ENCODE measurements around the gene AK8. TPM values are rescaled to one million over a fixed set of nuclear protein-coding genes. Genes with fewer than 3 reads are reported as not detected.

The AK8 gene
- total RNA-seq, 2 experiments from 2014 or later: 0.27 TPM; not detected in 1

- intact Hi-C loops (cut with micrococcal nuclease; ENCODE audit: unreplicated experiment): no loop called here
- H3K9me2 ChIP-seq (ENCODE audit: insufficient read depth, low read length): no peaks in the 10 kb centered on the region
- no TSS peak for BruUV-seq (replicated peaks)
- no peak overlapping the region for H2AFZ ChIP-seq (ENCODE audit: low read length)
- no peaks in the 10 kb centered on the region for H3K4me1 ChIP-seq (ENCODE audit: insufficient read depth, low read length, poor library complexity, severe bottlenecking)
- H3K79me2 ChIP-seq (ENCODE audit: insufficient read depth, low read depth, low read length): no peaks in the 10 kb centered on the region
- DNase-seq (ENCODE audit: low spot score): no peak
- H4K20me1 ChIP-seq (ENCODE audit: insufficient read depth, low read length): no peaks in the 10 kb centered on the region
- no peaks in the 10 kb centered on the region for H3K9me3 ChIP-seq (ENCODE audit: low read length)
- no peak overlapping the region for H3K27ac ChIP-seq (ENCODE audit: low read depth, low read length, poor library complexity, severe bottlenecking)
- no peak for TF ChIP-seq EZH2phosphoT487 (IDR thresholded peaks at IDR 0.05; ENCODE audit: borderline replicate concordance, low read depth, low read length)
- TF ChIP-seq, protein P1, sequence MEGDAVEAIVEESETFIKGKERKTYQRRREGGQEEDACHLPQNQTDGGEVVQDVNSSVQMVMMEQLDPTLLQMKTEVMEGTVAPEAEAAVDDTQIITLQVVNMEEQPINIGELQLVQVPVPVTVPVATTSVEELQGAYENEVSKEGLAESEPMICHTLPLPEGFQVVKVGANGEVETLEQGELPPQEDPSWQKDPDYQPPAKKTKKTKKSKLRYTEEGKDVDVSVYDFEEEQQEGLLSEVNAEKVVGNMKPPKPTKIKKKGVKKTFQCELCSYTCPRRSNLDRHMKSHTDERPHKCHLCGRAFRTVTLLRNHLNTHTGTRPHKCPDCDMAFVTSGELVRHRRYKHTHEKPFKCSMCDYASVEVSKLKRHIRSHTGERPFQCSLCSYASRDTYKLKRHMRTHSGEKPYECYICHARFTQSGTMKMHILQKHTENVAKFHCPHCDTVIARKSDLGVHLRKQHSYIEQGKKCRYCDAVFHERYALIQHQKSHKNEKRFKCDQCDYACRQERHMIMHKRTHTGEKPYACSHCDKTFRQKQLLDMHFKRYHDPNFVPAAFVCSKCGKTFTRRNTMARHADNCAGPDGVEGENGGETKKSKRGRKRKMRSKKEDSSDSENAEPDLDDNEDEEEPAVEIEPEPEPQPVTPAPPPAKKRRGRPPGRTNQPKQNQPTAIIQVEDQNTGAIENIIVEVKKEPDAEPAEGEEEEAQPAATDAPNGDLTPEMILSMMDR (conservative IDR thresholded peaks at IDR 0.05; ENCODE audit: low read length): no peak
- H3K4me2 ChIP-seq (ENCODE audit: low read length): no peak overlapping the region
- no peaks in the 10 kb centered on the region for H3K36me3 ChIP-seq (ENCODE audit: insufficient read depth, low read length)
- no peak overlapping the region for H3K4me3 ChIP-seq (ENCODE audit: low read depth, low read length, poor library complexity, severe bottlenecking)
- CTCF ChIA-PET (ENCODE audit: unreplicated experiment): interaction anchor here (0.6 kb wide), 1 partner anchor 17 kb away, joined by 3 read pairs; no protein-coding TSS in a partner anchor
- POLR2A ChIA-PET: no interaction called here
These were observed 88.4 kb downstream of the AK8 start for GRCh38 chr9:132789719-132790118.

- no peak for DNase-seq (ENCODE audit: low spot score)
- no TSS peak for BruUV-seq (replicated peaks)
- Histone ChIP-seq H3K9me2 (ENCODE audit: insufficient read depth, low read length) (no peaks in the 10 kb centered on the region), H3K27ac (ENCODE audit: low read depth, low read length, poor library complexity, severe bottlenecking) (no peak overlapping the region), H3K79me2 (ENCODE audit: insufficient read depth, low read depth, low read length) (no peaks in the 10 kb centered on the region), H3K36me3 (ENCODE audit: insufficient read depth, low read length) (no peaks in the 10 kb centered on the region), H2AFZ (ENCODE audit: low read length) (no peak overlapping the region), H3K9me3 (ENCODE audit: low read length) (no peaks in the 10 kb centered on the region), H3K4me1 (ENCODE audit: insufficient read depth, low read length, poor library complexity, severe bottlenecking) (no peaks in the 10 kb centered on the region), H3K4me2 (ENCODE audit: low read length) (no peak overlapping the region), H4K20me1 (ENCODE audit: insufficient read depth, low read length) (no peaks in the 10 kb centered on the region), H3K4me3 (ENCODE audit: low read depth, low read length, poor library complexity, severe bottlenecking) (no peak overlapping the region)
- ChIA-PET POLR2A (interaction anchor here (0.7 kb wide), 1 partner anchor 376 kb away, joined by 3 read pairs; no protein-coding TSS in a partner anchor), CTCF (ENCODE audit: unreplicated experiment) (no interaction called here)
- no peak for TF ChIP-seq EZH2phosphoT487 (IDR thresholded peaks at IDR 0.05; ENCODE audit: borderline replicate concordance, low read depth, low read length)
- TF ChIP-seq, protein P1 (conservative IDR thresholded peaks at IDR 0.05; ENCODE audit: low read length): no peak
- intact Hi-C loops (cut with micrococcal nuclease; ENCODE audit: unreplicated experiment): no loop called here
These were observed 89.7 kb downstream of the AK8 start for GRCh38 chr9:132788378-132788777.

DNA sequence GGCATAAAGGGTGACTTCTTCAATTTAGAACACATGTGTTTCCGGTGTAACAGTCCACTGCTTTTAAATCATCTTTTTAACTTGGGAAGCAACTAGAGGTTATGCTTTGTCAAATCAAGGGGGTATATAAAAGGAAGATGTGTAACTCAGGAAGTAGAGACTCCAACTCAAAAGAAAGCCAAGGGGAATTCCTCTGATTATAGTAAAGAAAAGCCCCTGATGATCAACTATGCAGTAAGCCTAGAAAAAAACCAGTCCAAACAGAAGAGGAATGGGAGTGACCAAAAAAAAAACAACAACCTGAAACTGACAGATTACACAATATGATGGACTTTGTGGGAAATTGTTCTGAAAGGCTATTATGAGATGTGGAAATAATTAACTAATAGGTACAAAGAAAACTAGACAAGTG lies 90.3 kb downstream of the AK8 start:
- intact Hi-C loops (cut with micrococcal nuclease; ENCODE audit: unreplicated experiment): no loop called here
- Histone ChIP-seq H3K4me1 (ENCODE audit: insufficient read depth, low read length, poor library complexity, severe bottlenecking) (no peaks in the 10 kb centered on the region), H3K4me2 (ENCODE audit: low read length) (no peak overlapping the region), H3K9me3 (ENCODE audit: low read length) (no peaks in the 10 kb centered on the region), H3K79me2 (ENCODE audit: insufficient read depth, low read depth, low read length) (no peaks in the 10 kb centered on the region), H3K36me3 (ENCODE audit: insufficient read depth, low read length) (no peaks in the 10 kb centered on the region), H3K4me3 (ENCODE audit: low read depth, low read length, poor library complexity, severe bottlenecking) (no peak overlapping the region), H4K20me1 (ENCODE audit: insufficient read depth, low read length) (no peaks in the 10 kb centered on the region), H3K27ac (ENCODE audit: low read depth, low read length, poor library complexity, severe bottlenecking) (no peak overlapping the region), H2AFZ (ENCODE audit: low read length) (no peak overlapping the region), H3K9me2 (ENCODE audit: insufficient read depth, low read length) (no peaks in the 10 kb centered on the region)
- BruUV-seq (replicated peaks): no TSS peak
- ChIA-PET POLR2A (interaction anchor here (0.7 kb wide), 1 partner anchor 375 kb away, joined by 3 read pairs; no protein-coding TSS in a partner anchor), CTCF (ENCODE audit: unreplicated experiment) (no interaction called here)
- DNase-seq (ENCODE audit: low spot score): no peak
- no peak for TF ChIP-seq EZH2phosphoT487 (IDR thresholded peaks at IDR 0.05; ENCODE audit: borderline replicate concordance, low read depth, low read length)
- TF ChIP-seq, protein P1 (conservative IDR thresholded peaks at IDR 0.05; ENCODE audit: low read length): no peak

Data from OCI-LY7 (cell line).